Measurements from ENCODE around the gene GTSE1.
A peak's percentile ranks its signal among the peaks of the same experiment; 100 is the strongest.

Gene GTSE1

GRCh38 chr22:46368422-46368821, 71.8 kb downstream of the GTSE1 start:
- DNase-seq: no peak

- no peak for DNase-seq
Observed at GRCh38 chr22:46368871-46369715, 72.4 kb downstream of the GTSE1 start.

- DNase-seq: no peak
Observed at GRCh38 chr22:46369716-46370583, 73.3 kb downstream of the GTSE1 start.

GRCh38 chr22:46370584-46371291, 74.1 kb downstream of the GTSE1 start:
- DNase-seq: no peak

- DNase-seq: no peak
Observed at GRCh38 chr22:46371623-46372226, 75.1 kb downstream of the GTSE1 start.

GRCh38 chr22:46372686-46373085, 76.0 kb downstream of the GTSE1 start:
- DNase-seq: no peak

- no peak for DNase-seq
Observed at GRCh38 chr22:46373159-46373558, 76.5 kb downstream of the GTSE1 start.

GRCh38 chr22:46373921-46374662, 77.4 kb downstream of the GTSE1 start:
- DNase-seq: no peak

GRCh38 chr22:46374663-46375474, 78.2 kb downstream of the GTSE1 start:
- DNase-seq: no peak

- no peak for DNase-seq
Observed at GRCh38 chr22:46376111-46376510, 79.4 kb downstream of the GTSE1 start.

- no peak for DNase-seq
Observed at GRCh38 chr22:46376908-46377524, 80.3 kb downstream of the GTSE1 start.

GRCh38 chr22:46377525-46378425, 81.1 kb downstream of the GTSE1 start:
- DNase-seq: peak; percentile 52

- no peak for DNase-seq
Observed at GRCh38 chr22:46378426-46379065, 81.9 kb downstream of the GTSE1 start.

- DNase-seq: no peak
Observed at GRCh38 chr22:46379066-46379930, 82.6 kb downstream of the GTSE1 start.

GRCh38 chr22:46380069-46380468, 83.4 kb downstream of the GTSE1 start:
- no peak for DNase-seq
